GM18507 (cell line): ENCODE data around the gene SRPRA.
"Not testable (repeated sequence)": the region's sequence is repeated elsewhere in the genome, so short reads cannot be mapped to it uniquely, and the experiment has no call there.

ENCODE experiments used
- DNase-seq: peaks from one replicate; pipeline ENCODE4 v3.0.0; 2011; ENCODE audit warnings: low read depth; ENCODE audit not compliant: insufficient read length; ENCODE audit errors: extremely low spot score
- FAIRE-seq: peaks from 2 replicates; lab custom pipeline; 2011; peaks lifted over from hg19 to GRCh38; lab: Jason Lieb, UNC

SRPRA gene, protein sequence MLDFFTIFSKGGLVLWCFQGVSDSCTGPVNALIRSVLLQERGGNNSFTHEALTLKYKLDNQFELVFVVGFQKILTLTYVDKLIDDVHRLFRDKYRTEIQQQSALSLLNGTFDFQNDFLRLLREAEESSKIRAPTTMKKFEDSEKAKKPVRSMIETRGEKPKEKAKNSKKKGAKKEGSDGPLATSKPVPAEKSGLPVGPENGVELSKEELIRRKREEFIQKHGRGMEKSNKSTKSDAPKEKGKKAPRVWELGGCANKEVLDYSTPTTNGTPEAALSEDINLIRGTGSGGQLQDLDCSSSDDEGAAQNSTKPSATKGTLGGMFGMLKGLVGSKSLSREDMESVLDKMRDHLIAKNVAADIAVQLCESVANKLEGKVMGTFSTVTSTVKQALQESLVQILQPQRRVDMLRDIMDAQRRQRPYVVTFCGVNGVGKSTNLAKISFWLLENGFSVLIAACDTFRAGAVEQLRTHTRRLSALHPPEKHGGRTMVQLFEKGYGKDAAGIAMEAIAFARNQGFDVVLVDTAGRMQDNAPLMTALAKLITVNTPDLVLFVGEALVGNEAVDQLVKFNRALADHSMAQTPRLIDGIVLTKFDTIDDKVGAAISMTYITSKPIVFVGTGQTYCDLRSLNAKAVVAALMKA

DNA sequence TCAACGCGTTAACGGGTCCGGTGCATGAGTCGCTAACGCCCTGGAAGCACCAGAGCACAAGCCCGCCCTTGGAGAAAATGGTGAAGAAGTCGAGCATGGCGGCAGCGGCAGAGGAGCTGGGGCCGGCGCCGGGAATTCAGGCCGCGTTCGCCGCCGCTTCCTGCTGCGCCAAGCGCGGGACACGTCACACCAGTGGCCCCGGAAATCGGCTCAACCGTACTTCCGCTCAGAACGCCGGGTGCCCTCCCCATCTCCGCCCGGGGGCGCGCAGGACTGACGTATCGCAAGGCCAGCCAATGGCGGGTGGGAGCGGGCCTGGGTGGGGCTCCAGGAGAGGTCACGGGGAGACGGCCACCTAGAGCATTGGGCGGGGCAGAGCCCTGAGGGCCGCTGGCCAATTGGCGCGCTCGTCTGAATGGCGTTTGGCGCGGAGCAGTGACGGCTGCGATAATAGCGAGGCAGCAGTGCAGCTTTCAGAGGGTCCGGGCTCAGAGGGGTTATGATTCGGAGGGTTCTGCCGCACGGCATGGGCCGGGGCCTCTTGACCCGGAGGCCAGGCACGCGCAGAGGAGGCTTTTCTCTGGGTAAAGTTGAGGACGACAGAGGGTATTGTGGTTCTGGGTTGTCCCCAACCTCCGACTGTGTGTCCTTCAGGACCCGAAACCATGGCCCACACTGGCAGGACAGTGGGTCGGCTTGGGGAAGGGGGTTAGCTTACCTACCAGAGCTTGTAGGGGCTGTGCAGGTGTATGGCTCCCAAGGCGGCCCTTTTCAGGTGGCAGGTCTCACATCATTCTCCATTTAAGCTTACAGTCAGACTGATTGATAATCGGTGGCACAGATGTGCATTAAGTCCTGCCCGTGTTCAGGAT lies at the start of gene SRPRA, which contains the start of gene FOXRED1:
TSS of gene SRPRA (minus strand) at position 188 of the 872 bp plus-strand sequence. CDS start at position 97, 91 bp downstream.
TSS of gene FOXRED1 (plus strand) at position 447 of the 872 bp plus-strand sequence. CDS start at position 500, 53 bp downstream.
- DNase-seq (peak; percentile 100), FAIRE-seq (peak; percentile 99)

DNA sequence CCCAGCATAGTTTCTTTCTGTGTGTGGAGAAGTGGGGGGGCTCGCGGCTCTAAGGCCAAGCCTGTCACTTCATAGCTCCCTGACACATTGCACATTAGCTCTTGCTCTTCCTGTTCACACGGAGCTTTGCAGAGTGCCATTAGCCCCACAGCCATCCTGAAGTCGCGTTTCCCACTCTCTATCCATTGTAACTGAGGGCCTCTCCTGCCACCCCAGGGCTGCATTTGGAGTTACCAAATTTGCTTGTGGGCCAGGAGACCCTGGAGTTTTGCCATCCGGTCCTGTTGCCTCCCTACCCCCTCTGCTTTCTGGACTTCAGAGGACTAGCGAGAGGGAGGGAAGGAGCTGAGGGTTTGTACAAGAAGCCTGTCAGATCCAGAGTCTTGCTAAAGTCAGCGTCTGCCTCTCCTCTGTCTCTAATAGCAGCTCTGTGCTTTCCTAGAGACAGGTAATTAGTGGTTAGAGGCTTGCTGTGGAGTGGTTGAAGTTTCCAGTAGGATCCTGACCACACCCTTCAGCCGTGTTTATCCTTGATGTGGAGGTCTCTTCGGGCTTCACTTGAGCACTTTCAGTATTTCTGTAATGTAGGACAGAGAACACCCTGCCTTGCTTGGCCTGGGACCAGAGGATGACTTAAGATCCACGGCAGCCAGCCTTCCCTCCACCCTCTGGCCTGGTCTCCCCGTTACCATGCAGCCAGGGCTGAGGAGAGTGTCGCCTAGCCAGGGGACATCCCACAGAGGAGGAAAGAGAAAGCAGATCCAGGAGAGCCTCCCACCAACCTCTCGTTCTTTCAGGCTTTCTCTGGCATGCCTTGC lies 49.3 kb upstream of the SRPRA start:
- no peak for DNase-seq
- no peak for FAIRE-seq

DNA sequence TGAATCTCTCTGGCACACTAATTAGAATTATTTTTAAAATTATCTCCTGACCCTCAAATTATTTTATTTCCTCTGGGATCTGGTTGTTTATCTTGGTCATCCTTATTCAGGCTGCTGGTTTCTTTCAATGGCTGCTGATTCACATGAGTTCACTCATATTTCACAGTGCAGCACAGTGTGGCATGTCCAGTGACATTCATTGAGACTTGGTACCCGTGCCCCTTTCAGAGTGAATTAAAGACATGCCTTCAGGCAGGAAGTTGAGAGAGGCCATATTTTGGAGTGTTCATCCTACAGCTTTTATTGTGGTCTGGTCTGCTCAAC lies 48.7 kb upstream of the SRPRA start:
- no peak for DNase-seq
- no peak for FAIRE-seq

GRCh38 chr11:126313826-126314225 lies 45.1 kb upstream of the SRPRA start:
- FAIRE-seq (peak; percentile 50), DNase-seq (no peak)

DNA sequence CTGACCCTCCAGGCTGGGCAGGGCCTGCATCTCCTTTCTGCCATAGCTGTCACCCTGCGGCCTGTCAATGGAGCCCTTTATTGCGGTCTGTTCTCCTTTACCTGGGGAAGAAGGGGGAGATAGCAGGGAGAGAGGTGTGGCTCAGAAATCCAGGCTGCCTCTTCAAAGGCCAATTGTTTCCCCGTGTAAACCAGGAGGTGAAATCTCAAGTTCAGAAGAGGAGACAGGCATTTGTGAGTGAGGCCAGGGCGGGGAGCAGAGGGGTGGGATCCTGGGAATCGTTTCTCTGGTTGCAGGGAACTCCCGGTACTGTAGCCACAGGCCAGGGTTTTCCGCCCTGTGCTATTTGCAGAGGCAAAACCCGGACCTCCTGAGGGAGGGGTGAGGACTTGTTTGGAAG lies 44.3 kb upstream of the SRPRA start:
- DNase-seq = no peak

GRCh38 chr11:126311401-126312291 lies 43.0 kb upstream of the SRPRA start:
- DNase-seq = no peak
- FAIRE-seq = peak; percentile 70

More for the DNA sequence above, 44.3 kb upstream of the SRPRA start:
- no peak for FAIRE-seq

DNA sequence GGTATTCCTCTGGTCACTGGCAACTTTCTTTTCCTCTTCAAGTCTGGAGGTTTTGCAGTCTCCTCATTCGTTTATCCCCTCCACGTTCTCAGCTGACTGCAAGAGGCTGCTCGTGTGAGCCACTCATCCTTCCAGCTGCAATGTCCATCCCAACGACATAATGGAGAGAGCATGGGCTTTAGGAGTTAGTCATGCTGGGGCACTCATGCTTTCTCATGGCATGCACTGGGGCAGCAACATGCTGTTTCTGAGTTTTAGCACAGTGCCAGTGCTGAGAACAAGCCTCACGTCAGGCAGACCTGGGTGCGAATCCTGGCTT lies 42.3 kb upstream of the SRPRA start:
- no peak for FAIRE-seq
- DNase-seq = no peak

DNA sequence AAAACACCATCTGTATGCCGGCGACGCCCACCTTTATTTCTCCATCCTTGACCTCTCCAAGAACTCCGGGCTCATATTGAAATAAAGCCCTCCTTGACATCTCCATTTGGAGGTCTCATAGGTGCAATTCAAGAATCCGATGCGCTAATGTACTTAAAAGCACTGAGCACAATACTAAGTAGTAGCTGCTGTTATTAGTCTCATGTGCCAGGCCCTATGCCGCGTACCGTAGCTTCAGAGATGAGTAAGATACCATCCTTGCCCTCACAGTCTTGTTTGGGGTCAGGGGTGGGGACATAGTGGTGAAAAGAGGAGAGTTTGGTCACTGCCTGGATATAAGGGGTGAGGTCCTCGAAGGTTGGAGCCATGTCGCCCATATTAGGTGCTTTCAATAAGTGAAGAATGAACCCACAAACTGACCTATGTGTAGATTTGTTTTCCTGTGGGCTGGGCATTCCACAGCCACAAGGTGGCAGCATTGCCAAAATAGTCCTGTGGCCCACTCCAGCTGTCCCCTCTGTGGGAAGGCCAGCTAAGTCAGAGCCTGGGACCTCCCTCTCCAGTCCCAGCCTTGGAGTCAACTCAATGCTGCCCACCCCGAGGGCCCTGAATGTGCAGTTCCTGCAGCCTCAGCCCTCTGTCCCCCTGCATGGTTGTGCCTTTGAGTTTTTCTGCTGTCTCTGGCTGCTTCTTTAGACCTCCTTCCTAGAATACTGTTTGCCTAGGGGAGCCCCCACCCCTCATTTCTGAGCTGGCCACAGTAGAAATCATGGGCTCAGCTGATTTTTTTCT lies 41.7 kb upstream of the SRPRA start:
- no peak for DNase-seq
- FAIRE-seq = peak; percentile 54

DNA sequence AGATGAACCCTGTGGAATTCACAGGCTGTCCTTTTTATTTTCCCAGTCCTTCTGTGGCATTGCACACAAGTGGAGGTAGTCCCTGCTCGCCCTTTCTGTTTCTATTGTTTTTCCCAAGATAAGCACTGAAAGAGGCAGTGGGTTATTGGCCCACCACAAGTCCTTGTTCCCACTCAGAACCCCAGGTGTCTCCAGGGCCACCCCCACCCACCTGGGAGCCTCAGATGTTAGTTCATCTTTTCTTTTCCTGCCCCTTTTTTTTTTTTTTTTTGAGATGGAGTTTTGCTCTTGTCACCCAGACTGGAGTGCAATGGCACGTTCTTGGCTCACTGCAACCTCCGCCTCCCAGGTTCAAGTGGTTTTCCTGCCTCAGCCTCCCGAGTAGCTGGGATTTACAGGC lies 40.1 kb upstream of the SRPRA start:
- DNase-seq, FAIRE-seq: not testable (repeated sequence)

GRCh38 chr11:126308271-126308671 lies 39.6 kb upstream of the SRPRA start:
- FAIRE-seq = no peak
- DNase-seq = no peak

DNA sequence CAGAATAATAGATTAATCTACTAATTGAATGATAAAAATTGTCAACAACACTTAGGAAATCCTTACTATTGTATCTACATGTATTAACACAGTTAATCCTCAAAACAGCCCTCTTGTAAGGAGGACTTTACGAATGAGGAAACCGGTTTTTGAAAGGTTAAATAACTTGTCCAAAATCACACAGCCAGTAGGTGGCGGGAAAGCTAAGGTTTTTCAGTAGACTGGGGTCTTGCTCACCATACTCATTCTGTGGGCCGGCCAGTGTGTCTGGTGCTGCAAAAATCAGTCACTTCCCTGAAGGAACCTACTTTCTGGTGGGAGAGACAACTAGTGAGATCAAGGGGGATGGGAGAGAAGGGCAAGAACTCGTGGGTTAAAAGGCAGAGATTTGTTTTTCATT lies 39.0 kb upstream of the SRPRA start:
- FAIRE-seq = no peak
- no peak for DNase-seq

DNA sequence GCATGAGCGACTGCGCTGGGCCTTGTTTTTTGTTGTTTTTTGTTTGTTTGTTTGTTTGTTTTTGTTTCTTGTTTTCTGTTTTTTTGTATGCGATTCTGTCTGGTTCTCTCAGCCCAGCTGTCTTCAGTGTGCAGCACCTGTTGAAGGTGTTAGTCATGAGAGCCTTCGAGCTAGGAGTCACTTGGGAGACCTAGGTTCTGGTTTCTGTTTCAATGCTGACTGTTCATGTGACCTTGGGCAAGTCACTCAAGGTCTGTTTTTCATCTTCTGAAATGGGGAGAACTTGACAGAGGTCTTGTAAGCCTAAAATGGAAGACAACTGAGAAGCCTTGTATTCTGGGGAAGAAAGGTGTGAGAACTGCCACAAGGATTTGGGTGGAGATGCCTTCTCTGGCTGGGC lies 37.0 kb upstream of the SRPRA start:
- peak; percentile 90 for FAIRE-seq

DNA sequence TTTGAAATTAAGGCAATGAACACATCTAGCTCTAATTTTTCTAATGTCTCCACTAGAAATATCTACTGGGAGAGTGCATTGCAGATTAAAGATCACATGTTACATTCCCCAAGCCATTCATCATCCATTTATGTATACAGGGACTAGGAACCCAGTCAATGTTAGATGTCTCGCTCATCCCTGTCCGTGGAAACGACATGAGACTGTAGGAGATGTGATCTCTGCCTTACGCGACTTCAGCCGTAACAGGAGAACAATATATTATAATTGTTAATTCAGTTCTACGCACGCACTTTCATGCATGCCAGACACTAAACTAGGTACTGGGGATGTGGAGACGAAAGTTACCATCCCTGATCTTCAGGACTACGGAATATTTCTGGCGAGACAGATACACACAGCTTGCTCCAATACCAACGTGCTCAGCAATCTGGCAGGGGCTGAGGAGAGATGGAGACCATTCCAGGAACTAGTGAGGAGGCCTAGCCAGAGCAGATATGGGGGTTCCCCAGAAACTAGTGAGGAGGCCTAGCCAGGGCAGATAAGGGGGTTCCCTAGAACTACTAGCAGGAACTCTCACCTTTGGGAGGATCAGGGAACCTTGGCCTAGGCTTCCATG lies 35.9 kb upstream of the SRPRA start:
- DNase-seq (no peak), FAIRE-seq (peak; percentile 75)

More for the DNA sequence above, 37.0 kb upstream of the SRPRA start:
- DNase-seq = peak; percentile 39

DNA sequence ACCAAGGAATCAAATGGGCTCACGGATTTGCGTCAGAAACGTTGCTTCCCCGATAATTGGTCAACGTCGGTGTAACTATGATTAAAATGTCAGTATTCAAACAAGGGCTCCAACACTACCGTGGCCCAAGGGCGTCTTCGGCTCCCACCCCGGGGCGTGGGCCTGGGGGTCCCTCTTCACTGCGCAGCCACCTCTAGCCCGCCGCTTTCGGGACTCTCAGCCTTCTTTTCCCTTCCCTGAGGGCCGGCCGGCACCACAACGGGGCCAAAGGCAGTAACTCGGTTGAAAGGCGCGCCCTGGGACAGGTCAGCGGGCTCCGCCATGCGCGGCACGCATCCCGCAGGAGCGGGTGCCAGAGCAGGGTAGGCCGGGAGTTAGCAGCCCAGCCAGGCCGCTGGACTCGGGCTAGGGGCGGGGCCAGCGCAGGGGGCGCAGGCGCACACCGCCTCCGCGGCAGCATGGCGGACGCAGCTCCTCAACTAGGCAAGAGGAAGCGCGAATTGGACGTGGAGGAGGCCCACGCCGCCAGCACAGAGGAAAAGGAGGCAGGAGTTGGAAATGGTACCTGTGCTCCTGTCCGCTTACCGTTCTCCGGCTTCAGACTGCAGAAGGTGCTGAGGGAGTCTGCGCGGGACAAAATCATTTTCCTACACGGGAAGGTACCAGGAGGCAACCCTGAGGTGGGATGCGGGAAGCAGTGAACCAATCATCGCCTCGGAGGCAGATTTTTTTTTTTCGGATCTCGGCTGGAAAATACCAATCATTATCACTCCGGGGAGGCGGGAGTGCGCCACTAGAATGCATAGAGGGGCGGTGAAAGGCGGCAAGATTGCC lies 35.1 kb upstream of the SRPRA start, which contains the start of gene DCPS:
TSS of gene DCPS (plus strand) at position 438 of the 834 bp plus-strand sequence. CDS start at position 459, 21 bp downstream.
- FAIRE-seq = peak; percentile 90
- DNase-seq = peak; percentile 86

DNA sequence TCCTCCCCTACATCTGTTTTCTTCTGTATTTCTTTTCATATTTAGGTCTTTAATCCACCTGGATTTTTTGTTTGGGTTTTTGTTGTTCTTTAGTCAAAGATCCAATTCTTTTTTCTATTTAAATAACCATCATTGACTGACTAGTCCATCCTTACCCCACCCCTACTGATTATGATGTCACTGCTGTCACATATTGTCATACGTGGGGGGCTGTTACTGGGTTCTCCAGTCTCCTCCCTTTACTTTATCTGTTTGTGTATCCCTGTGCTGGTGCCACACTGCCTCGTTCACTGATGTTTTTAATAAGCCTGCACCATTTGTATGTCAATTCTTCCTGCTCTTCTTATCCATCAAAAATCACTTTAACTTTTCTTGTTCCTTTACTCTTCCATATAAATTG lies 28.3 kb upstream of the SRPRA start:
- FAIRE-seq (no peak), DNase-seq (no peak)

DNA sequence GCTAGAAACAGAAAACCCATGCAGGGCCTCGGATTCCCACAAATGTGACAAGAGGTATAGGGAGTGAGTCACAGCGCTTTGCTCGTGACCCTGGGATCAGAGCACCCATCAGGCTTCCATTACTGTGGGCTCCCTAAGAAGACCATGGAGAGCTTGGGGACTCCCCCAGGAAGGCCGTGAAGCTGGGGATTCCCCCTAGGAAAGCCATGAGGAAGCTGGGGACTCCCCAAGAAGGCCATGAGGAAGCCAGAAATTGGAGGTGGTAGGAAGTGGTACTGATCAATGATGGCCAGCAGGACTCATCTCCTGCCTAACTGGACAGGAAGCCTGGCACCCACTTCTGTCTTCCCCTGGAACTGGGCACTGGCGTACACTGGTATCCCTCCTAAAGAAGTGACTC lies 25.0 kb upstream of the SRPRA start:
- no peak for DNase-seq
- peak; percentile 38 for FAIRE-seq
